ENCODE results near the gene ZEB1. TPM values are rescaled to one million over a fixed set of nuclear protein-coding genes. Genes with fewer than 3 reads are reported as not detected.
"Not testable (repeated sequence)": the region's sequence is repeated elsewhere in the genome, so short reads cannot be mapped to it uniquely, and the experiment has no call there.

The ZEB1 gene
- total RNA-seq, 1 donor from 2014 or later: 9.3 TPM

DNA sequence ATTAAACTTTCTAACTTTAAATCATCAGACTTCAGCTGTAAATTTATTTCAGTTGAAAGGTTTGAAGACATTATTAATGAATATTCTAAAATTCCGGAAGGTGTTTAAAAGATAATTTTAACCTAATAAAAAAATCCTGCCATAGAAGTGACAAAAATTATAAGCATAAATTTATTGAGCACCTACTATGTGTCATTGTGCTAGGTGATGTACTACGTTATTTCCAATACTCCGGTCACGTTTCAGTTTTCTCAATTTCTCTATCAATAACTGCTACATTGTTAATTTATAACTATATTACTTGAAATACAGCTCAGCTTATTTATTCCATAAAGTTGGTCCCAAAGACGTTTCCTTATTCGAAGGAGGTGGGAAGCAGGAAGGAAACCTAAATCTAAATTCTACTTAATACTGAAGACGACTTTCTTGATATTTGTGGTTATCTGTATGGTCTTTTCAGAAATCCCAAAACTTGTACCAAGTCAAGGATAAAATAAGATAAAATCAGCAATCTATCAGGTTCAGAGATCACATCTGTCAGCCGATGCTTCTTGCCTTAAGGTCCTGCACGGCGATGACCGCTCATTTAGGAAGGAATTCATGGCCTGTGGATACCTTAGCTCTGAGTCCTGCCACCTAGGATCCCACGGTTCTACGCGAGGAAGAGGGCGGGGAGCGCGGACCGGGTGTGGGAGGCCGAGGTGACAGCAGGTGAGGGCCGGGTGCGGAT is 1.2 kb upstream of the ZEB1 start:
- DNase-seq (ENCODE audit: low spot score) (no peak), ATAC-seq (no peak)

DNA sequence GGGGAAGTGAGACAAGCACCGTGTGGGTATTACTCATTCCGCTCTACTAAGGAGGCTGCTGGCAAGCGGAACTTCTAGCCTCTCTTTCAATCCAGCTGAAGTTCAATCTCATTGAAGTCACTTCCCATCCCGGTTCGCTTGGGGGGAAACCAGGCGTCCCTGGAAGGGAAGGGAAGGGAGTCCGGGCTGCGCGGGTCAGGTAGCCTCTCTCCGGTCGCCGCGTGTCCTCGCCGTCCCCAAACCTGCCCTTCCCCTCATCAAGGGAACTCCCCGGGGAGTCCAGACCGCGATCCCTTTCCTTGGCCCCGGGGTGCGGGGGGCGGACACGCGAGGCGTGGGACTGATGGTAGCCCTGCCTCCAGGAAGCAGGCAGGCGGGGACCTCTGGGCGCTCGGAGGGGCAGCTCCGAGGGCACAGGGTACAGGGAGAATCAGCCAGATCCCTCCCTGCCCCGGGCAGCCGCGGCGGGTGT is 598 bp upstream of the ZEB1 start:
- ATAC-seq (peak; percentile 72), DNase-seq (ENCODE audit: low spot score) (peak; percentile 81)

DNA sequence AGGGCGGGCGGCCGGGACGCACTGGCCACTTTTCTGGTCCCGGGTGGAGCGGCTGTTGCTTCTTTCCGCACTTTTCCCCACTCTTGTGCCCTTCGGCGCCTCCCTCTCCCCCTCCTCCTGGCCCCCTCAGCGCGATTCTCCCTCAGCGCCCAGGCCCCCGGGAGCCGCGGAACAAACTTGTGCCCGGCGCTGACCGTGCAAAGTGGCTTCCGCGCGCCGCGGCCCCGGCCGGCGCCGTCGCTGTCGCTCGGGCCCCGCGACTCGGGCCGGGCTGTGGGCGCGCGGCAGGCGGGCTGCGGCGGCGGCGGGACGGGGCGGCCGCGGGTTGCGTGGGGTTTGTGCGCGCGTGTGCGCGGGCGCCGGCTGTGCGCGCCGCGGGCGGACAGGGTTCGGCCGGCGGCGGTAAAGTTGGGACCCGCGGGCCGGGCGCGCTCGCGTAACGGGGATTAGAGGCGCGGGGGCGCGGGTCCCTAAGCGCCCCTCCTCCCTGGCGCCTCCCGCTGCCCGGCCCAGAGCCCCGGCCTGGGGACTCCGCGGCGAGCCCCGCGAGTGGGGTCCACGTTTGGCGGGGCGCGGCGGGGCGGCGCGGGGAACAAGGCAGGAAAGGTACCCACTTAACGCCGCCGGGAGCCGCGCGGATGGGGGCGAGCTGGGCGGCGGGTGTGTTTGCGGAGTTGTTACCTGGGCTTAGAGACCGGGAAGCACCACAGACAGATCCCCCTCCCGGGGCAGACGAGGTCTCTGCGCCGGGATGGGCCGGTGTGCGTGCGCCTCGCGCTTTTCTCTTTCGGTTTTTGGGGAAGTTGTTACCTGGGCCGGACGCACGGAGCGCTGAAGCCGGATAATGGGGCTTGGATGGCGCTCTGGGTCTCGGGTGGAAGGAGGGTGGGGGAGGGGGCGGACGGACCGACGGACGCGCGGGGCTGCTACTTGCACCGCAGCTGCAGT is 860 bp downstream of the ZEB1 start:
- peak; percentile 43 for ATAC-seq
- peak; percentile 74 for DNase-seq (ENCODE audit: low spot score)

DNA sequence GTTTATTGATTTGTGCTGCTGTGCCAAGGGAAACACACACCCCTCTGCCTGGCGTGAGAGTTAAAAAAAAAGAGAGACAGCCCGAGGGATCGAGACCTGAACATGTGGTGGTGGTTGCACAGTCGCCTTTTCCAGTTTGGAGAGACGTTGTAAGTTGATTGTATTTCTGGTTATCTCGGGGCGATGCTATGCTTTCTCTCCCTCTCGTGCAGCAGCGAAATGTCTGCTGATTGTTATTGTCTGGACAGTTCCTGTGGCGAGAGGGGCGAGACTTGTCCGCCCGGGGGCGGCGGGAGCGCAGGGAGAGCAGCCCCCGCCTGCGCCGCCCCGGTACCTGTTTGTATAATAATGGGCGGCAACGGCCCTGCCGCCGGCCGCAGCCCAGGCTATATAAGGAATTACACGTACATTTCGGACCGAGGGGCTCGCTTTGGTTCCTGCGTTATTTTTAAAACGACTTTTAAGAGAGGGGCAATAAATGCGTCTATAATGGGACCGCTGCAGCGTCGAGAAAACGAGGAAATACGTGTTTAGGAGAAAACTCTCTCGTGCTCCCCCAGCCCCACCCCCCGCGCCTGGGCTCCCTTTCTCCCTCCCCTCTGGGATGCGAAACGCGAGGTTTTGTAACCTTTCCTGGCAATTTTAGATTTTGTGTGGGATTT is 1.7 kb downstream of the ZEB1 start:
- peak; percentile 26 for ATAC-seq

DNA sequence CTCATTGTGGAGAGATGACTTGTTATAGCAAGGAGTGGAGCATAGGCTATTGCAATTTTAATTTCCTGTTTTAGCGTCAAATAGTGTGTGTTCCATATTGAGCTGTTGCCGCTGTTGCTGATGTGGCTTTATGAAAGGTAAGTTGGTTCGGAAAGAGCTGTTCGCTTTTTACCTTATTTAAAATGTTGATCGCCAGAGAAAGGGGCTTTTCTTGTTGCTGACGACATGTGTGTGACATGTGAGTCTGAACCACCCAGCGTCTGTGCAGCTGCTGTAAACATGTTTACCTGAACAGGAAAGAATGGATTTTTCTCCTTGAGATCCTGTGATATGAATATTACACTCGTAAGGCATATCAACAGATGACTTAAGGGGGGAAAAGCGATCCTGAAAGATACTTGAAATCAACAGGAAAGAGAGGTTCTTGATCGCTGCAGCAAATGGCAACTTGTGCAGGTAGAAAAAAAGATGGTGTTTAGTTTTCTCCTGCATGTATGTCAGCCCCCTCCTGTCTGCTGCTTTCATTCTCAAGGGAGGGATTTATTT is 2.5 kb downstream of the ZEB1 start:
- DNase-seq (ENCODE audit: low spot score) (no peak), ATAC-seq (no peak)

More for the DNA sequence above, 1.7 kb downstream of the ZEB1 start:
- peak; percentile 60 for DNase-seq (ENCODE audit: low spot score)

DNA sequence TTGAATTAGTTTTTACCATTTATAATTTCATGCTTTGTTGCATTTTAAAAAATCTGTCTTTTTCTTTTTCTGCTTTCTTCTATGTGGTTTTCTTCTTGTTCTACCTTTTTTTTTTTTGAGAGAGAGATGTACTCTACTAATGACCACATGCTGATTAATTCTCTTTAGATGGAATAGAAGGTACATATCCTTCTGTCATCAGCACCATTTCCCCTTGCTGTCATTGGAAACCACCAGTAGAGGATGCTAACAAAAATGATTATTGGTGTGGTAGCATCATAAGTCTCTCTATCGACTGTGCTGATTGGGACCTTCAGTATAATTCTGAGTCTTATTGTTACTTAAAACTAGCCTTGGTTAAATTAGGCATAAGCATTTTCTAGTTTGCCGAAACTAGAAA is 3.6 kb downstream of the ZEB1 start:
- no peak for ATAC-seq

DNA sequence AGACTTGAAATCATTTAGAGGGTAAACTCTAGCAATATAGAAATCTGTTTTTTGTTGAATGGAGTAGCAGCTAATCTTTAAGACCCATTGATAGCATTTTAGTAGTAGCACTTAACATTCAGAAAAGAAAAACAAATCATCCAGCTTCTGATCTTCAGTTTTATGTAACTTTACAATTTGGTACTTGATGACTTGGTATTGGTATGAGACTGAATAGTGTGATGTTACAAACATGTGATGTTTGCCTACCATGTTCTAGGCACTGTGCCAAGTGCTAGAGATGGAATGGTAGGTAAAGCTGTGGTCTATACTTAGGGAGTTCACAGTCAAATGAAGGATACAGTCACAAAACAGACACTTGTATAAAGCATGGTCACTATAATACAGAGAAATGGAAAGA is 21.3 kb downstream of the ZEB1 start:
- ATAC-seq (no peak), DNase-seq (ENCODE audit: low spot score) (no peak)

More for the DNA sequence above, 3.6 kb downstream of the ZEB1 start:
- DNase-seq (ENCODE audit: low spot score): no peak

DNA sequence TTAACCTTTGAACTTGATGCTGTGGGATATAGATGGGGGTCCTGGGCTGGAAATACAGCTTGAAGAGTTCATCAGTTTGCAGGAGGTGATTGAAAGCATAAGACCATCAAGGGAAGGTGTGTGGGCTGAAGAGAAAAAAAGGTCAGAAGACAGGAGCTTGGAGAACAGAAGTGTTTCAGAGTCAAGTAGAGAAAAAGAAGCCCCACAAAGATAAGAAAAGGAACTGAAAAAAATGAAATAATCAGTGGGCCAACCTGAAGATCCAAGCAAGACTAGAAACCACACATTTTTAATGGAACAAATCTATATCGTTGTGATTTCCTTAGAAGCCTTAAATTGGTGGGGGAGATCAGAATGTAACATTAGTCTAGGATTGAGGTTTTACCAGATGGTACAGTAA is 22.5 kb downstream of the ZEB1 start:
- no peak for ATAC-seq
- DNase-seq (ENCODE audit: low spot score): no peak

DNA sequence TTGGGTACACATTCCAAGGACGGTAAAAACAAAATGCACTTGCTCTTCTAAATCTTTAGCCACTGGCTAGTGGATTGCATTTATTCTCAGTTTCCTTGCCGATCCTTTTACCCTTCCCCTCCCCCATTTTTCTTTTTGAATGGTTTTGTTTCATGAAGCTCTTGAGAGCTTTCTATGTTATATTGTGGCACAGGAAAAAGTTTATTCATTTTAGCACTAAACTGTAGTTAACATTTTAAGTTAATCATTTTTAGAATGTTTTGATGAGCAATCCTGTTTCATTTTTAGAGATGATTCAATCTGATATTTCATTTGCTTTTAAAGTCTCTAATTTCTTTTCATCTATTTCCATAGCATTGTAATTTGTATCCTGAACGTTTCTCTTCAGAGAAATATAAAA is 24.0 kb downstream of the ZEB1 start:
- ATAC-seq (no peak), DNase-seq (ENCODE audit: low spot score) (no peak)

DNA sequence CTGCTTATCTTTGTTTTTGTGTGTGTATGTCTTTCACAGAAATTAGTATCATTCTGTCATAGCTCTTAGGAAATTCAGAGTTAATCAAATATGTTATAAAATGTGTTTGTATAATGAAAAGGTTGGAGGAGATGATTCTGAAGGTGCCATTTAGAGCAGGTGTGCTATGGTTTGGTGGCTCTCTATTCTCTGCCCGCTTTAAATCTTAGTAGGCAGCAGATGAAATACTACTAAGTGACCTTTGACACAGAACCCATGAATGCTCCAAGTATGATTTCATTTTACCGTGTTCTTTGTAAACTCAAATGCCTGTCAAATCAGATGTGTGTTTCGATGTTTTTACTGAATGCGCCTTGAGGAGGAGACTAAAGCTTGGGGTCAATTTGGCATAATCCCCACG is 24.5 kb downstream of the ZEB1 start:
- ATAC-seq (peak; percentile 88), DNase-seq (ENCODE audit: low spot score) (no peak)

DNA sequence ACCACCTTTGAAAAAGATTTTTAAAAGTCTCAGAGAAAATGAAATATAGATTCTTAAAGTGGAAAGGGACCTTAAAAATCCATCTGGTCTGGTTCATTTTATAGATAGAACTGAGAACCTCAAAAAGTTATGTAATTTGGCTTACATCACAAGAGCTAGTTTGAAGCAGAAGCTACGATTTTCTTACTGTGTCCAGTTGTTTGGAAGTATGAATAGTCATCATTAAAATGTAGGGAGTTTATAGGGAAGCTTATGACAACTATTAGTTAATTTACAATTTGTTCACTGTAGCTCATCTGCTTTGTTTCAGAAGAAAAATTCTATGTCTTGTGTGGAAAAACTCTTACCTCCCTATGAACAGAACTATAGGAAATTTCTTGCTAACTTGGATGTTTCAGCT is 26.9 kb downstream of the ZEB1 start:
- DNase-seq (ENCODE audit: low spot score): no peak
- no peak for ATAC-seq

DNA sequence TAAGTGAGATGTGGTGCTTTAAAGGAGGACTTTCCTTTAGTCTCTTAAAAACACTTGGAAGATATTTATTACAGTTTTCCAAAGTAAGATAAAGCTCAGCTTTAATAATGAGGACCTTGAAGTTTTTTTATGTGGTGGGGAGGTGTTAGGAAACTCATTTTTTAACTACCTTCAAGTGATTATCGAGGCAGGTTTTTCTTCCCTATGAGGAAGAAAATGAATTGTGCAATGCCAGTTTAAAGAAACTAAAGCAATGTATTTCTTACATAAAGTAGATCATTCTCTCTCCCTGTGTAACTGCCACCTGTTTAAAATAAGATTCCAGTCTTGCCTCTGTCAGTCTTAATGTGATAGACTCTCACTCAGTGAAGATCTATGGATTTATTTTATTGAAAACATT is 27.9 kb downstream of the ZEB1 start:
- no peak for DNase-seq (ENCODE audit: low spot score)
- ATAC-seq: no peak

DNA sequence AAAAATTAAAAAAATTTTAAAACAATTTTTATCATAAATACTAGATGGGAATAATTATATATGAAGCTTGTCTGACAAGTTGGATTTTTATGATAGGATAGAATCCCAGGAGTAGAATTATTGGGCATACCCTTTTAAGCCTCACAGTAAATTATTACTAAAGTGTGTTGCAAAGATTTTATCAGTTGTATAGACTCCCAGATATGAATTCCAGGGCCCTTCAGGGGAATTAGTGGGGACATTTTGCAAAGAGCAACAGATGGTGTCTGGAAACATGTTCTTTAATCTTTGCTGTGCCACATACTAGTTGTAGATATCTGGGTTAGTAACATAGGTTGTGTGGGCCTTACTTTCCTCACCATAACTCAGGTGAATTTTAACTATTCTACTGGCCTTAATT is 28.7 kb downstream of the ZEB1 start:
- ATAC-seq (no peak), DNase-seq (ENCODE audit: low spot score) (no peak)

DNA sequence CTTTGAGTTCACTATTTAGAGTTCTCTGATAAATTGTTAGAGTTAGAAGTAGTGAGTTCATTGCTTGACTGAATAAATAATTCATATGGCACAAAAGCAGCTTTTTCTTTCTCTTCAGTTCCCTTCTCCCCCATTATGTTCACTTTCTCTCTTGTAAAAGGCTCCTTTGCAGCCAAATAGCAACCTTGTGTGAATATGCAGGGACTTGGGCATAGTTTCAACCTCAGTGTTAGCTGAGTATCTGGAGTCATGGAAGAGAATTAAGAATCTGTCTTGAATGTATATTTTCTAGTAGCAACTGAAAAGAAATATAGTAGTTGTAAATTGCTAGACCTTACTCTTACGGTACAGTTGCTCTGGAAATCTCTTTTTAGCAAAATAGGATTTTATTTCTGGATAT is 31.9 kb downstream of the ZEB1 start:
- no peak for ATAC-seq
- no peak for DNase-seq (ENCODE audit: low spot score)

DNA sequence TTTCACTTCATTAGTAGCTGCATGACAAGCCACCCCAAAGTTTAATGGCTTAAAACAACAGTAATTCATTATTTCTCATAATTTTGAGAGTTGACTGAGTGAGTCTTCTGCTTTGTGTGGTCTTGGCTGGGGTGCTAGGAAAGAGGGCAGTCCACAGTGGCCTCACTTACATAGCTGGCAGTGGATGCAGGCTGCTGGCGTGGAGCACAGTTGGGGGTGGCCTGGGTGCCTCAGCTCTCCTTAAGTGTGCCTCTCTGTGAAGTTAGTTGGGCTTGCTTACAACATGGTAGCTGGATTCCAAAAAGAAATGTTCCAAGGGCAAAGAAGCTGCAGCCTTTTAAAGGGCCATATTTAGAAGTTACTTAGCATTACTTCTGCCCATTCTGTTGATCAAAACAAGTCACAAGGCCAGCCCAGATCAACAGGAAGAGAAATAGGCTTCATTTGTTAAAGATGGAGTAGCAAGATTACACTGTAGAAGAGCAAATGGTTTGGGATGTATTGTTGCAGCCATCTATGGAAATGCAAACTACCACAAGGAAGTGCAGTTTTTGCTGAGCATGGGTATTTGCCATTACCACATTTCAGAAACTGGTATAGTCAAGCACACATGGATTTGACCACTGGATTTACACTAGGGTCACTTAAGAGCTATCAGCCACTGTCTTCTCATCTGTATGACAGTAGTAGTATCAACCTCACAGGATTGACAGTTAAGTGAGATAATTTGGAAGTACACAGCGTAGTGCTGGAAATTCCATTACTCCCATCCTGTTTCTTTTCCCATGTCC is 33.6 kb downstream of the ZEB1 start:
- ATAC-seq (no peak), DNase-seq (ENCODE audit: low spot score) (no peak)

DNA sequence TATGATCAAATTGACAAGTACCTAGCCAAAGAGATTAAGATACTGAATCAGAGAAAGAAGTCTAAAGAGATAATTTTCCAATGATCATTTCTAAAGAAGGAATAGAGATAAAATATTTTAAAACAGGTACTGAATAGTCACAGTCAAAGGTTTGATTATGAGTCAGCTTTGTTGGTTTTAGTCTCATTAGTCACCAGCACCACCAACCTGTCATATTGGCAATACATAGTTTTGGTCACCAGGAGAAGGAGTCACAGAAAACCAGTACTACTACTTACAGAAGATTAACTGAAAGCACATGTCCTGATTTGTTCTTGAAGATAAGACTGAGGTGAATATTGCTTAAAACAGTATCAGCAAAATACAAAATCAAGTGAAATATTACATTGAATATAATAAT is 34.6 kb downstream of the ZEB1 start:
- DNase-seq (ENCODE audit: low spot score) (no peak), ATAC-seq (peak; percentile 66)

DNA sequence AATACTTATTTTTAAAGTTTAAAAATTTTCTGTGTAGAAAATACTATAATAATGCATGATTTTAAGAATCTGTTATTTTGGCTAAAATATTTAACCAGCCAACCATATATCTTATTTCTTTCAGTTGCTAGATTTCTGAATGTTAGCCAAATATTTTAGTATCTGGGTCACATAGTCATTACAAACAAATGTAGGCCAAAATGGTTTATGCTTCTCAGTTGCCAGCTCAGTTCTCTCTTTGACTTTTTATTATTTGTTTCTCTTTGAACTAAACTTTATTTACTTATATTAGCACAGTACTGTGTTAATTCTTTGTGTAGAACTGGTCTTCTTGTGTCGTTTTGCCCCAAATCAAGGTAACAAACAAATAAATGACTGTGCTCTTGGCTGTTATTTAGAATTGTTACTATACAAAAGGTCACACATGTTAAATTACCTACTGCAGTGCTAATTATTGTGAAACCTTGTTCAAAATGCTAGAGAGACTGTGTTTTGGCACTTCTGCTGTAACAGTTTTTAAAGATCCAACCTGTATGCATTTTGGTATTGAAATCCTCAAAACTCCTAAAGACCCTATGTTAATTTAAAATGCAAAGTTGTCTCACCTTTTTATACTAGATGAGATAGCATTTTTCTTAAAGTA is 39.8 kb downstream of the ZEB1 start:
- DNase-seq (ENCODE audit: low spot score): no peak
- peak; percentile 62 for ATAC-seq

DNA sequence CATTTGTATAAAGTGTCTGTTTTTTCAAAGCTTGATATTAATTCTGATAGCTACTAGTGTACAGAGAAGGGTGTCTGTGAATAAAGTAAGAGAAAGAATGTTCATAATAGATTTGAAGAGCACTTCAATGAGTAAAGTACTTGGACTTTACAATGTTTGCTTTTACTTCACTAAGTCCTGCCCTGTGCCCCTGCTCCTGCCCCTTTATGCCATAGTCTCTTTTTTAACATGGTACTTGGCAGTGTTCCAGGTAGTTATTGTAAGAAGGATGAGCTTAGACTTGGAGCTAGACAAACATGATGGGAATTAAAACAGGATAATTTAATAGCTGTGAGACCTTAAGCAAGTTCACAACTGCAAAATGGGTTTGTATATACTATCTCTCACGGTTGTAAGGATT is 41.0 kb downstream of the ZEB1 start:
- DNase-seq (ENCODE audit: low spot score): no peak

DNA sequence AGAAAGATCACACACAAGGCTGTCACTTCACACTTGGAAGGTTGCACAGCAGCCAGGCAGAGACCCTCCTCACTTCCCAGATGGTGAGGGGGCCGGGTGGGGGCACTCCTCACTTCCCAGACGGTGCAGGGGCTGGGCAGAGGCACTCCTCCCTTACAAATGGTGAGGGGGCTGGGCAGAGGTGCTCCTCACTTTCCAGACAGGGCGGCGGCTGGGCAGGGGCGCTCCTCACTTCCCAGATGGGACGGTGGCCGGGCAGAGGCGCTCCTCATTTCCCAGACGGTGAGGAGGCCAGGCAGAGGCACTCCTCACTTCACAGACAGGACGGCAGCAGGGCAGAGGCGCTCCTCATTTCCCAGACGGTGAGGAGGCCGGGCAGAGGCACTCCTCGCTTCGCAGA is 42.5 kb downstream of the ZEB1 start:
- DNase-seq (ENCODE audit: low spot score); ATAC-seq: not testable (repeated sequence)

More for the DNA sequence above, 41.0 kb downstream of the ZEB1 start:
- ATAC-seq: peak; percentile 85

Measured in left lobe of liver (tissue), 2 donors.